SK-N-MC (cell line): ENCODE results near the gene HPS1.

Experiments used
- DNase-seq: peaks from one replicate; pipeline ENCODE4 v3.0.0-alpha.2; 2011; ENCODE audit warnings: low read depth, low spot score
- H3K27ac ChIP-seq: fragments of 200-600 bp; sonication (generic); 2 replicates; pipeline ENCODE4 v1.5.1; 2016; ENCODE audit warnings: mixed run types
- H3K36me3 ChIP-seq: fragments of 200-600 bp; sonication (generic); 2 replicates; pipeline ENCODE4 v1.6.1; 2017; ENCODE audit warnings: antibody characterized with exemption, low read length, mixed read lengths; ENCODE audit not compliant: insufficient read depth
- H3K4me3 ChIP-seq: fragments of 200-600 bp; sonication (generic); 2 replicates; pipeline ENCODE4 v1.5.1; 2016
- H3K9ac ChIP-seq: fragments of 200-600 bp; sonication (generic); 2 replicates; pipeline ENCODE4 v1.8.0; 2017; ENCODE audit warnings: mixed run types, mixed read lengths; ENCODE audit not compliant: insufficient read length
- H3K9me3 ChIP-seq: fragments of 200-600 bp; sonication (generic); 2 replicates; pipeline ENCODE4 v1.6.1; 2017; ENCODE audit warnings: low read depth, mild to moderate bottlenecking, antibody characterized with exemption, low read length, moderate library complexity, mixed read lengths
- EZH2 ChIP-seq: fragments of 200-600 bp; sonication (generic); IDR thresholded peaks from one replicate; pipeline ENCODE4 v1.6.1; 2017; ENCODE audit warnings: antibody characterized with exemption
- FOXP2 ChIP-seq: optimal IDR thresholded peaks from 2 replicates; pipeline ENCODE3; 2011; ENCODE audit warnings: mild to moderate bottlenecking, moderate library complexity; ENCODE audit not compliant: insufficient read depth; ENCODE audit errors: extremely low read length, control extremely low read depth
- POLR2AphosphoS5 ChIP-seq: IDR thresholded peaks from 2 replicates; pipeline ENCODE4 v1.6.1; 2012; ENCODE audit warnings: mild to moderate bottlenecking, low read depth, low read length, borderline replicate concordance

HPS1 gene

DNA sequence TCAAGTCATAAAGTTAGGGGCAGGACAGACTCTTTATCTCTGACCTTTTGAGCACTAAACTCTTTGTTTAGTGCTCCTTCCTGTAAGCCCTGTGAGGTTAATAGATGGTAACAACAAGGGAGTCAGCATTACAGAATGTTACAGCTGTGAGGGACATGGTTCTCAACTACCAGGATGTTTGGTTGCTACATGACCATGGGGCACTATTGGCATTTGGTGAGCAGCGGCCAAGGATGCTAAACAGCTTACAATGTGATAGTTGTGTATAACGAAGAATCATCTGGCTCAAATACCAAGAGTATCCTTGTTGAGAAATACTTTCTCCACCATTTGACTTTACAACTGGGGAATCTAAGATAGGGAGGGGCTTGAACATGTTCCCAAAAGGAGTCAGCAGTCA, 35.4 kb upstream of the HPS1 start:
- Histone ChIP-seq H3K36me3 (no peaks in the 10 kb centered on the region), H3K27ac (no peak overlapping the region), H3K4me3 (no peak overlapping the region), H3K9me3 (no peaks in the 10 kb centered on the region), H3K9ac (no peak overlapping the region)
- TF ChIP-seq FOXP2 (no peak), POLR2AphosphoS5 (no peak), EZH2 (no peak)
- no peak for DNase-seq

DNA sequence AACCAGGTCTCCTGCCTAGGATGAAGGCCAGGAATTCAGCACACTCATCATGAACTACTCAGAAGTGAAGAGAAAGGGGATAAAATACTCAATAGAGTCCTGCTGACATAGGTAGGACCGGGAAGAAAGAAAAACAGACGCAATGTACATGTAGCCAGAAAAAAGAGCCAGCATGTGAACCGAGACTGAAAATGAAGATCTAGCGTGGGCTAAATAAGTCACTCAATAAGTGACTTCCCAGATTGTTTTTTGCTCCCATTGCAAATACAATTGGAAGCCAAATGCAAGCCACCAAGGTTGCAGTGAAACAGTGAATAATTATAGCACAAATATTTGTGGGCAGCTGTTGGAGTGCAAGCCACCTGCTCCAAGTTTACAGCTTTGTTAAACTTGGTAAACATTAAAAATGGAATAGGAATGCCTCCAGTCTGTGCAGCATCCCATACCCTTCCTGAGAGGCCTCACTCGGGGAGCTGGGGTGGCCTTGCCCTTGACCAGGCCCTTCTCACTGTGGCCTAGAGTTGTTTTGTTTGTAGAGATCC, 34.7 kb upstream of the HPS1 start:
- H3K27ac ChIP-seq: no peak overlapping the region
- H3K4me3 ChIP-seq: no peak overlapping the region
- H3K9ac ChIP-seq: no peak overlapping the region
- no peak for DNase-seq
- no peak for TF ChIP-seq FOXP2
- no peak for TF ChIP-seq POLR2AphosphoS5
- no peak for TF ChIP-seq EZH2
- H3K36me3 ChIP-seq: no peaks in the 10 kb centered on the region
- H3K9me3 ChIP-seq: no peaks in the 10 kb centered on the region

DNA sequence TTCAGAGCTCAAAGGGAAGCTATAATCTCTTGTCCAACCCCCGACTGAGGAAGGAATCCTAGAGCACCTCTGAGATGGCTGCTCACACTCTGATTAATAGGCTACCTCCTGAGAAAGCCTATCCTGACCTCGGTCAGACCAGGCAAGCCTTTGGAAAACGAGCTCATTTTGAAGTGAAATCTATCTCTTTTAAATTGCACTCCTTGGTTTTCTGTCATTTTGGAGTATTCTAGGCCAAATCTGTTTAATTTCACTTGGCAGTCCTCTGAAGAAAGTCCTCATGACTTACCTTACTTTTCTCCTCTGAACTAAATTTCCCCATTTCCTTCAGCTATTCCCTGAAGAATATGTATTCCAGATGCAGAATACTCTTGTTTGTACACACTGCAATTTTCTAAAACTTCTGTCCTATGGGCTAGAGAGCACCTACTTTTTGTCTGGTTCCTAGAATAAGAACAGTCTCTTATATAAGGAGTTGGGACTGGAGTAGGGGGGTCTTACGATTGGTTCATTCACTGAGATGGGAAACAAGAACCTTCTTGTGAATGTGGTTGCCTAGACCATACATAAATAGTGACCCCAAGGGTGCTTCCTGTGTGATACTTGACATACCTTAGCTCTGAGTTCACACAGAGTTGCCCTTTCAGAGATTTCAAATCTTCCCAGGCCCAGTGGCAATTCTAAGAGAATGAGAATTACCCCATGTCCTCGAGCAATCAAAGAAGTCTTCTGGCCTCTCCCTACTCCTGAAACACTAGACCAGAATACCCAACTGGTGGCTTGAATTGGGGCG, 31.9 kb upstream of the HPS1 start:
- no peak overlapping the region for H3K9ac ChIP-seq
- H3K27ac ChIP-seq: no peak overlapping the region
- TF ChIP-seq POLR2AphosphoS5 (no peak), EZH2 (no peak), FOXP2 (no peak)
- H3K4me3 ChIP-seq: no peak overlapping the region
- DNase-seq: no peak
- no peaks in the 10 kb centered on the region for H3K9me3 ChIP-seq
- H3K36me3 ChIP-seq: no peaks in the 10 kb centered on the region

DNA sequence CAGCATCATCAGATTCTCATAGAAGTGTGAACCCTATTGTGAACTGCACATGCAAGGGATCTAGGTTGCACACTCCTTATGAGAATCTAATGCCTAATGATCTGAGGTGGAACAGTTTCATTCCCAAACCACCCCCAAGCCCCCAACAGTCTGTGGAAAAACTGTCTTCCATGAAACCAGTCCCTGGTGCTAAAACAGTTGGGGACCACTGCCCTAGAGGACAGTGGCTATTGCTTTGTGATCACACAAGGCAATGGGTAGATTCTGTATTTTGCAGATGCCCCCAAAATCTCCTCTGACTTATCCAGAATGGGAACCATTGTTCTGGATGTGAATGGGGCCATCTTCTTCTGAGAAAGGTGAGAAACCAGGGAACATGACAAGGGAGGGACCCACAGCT, 31.1 kb upstream of the HPS1 start:
- Histone ChIP-seq H3K27ac (no peak overlapping the region), H3K36me3 (no peaks in the 10 kb centered on the region), H3K4me3 (no peak overlapping the region), H3K9me3 (no peaks in the 10 kb centered on the region), H3K9ac (no peak overlapping the region)
- no peak for TF ChIP-seq POLR2AphosphoS5
- no peak for TF ChIP-seq FOXP2
- no peak for TF ChIP-seq EZH2
- no peak for DNase-seq

DNA sequence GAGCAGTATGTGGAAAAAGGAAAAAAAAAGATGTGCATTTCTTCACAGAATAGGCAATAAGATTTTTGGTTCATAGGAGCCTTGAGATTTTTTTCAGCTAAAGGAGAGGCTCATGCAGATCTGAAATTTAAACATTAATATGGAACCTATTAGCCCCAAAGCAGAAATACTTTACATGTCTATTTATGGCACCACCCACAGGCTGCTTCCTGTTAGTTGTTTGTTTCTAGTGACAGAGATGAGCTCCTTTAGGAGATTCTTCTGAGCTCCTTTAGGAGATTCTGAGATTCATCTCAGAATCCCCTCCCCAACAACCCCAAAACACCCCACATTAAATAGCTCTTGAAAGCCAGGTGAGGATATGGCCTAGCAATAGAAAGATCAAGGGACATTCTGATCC, 27.9 kb upstream of the HPS1 start:
- no peak overlapping the region for H3K4me3 ChIP-seq
- no peaks in the 10 kb centered on the region for H3K9me3 ChIP-seq
- TF ChIP-seq FOXP2 (no peak), EZH2 (no peak), POLR2AphosphoS5 (no peak)
- DNase-seq: no peak
- no peak overlapping the region for H3K9ac ChIP-seq
- H3K36me3 ChIP-seq: no peaks in the 10 kb centered on the region
- H3K27ac ChIP-seq: peak overlapping the region; percentile 36; the same call in 1 of the 2 replicates

DNA sequence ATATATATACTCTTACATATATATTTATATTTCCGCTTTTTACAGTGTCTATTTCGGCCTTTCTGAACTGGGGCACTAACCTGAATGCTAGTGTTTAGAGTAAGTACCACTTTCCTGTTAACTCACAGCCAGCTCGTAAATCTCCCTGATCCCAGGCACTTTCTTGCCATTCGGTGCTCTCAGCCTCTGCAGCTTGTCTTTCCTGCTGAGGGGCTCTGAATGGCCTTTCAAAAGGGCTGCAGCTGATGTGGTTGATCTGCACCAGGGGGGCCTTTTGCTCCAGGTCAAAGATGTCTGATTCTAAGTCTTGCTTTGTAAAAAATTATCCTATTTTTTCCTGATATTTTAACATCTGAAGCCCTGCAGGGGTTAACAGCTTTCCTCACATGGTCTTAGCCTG, 25.5 kb upstream of the HPS1 start:
- Histone ChIP-seq H3K9me3 (no peaks in the 10 kb centered on the region), H3K36me3 (no peaks in the 10 kb centered on the region), H3K27ac (no peak overlapping the region), H3K9ac (no peak overlapping the region), H3K4me3 (no peak overlapping the region)
- no peak for DNase-seq
- TF ChIP-seq POLR2AphosphoS5: no peak
- TF ChIP-seq FOXP2: no peak
- no peak for TF ChIP-seq EZH2

DNA sequence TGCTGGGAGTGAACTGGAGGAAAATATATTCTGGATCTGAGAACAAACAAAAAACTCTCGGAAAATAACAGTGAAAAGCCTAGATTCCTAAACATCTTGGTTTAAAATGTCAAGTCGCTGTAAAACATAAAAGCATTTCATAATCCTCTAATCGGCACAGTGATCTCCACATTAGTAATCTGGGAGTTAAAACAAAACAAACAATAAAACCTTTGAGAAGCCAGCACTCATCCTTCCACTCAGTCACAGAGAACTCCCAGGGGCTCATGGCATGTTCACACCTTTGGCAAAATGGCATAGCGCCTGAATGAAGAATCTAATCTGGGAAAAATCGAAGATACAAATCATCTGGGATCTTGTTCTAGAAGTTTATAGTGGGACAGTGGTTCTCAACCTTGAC, 24.1 kb upstream of the HPS1 start:
- Histone ChIP-seq H3K27ac (no peak overlapping the region), H3K9me3 (no peaks in the 10 kb centered on the region), H3K36me3 (no peaks in the 10 kb centered on the region), H3K4me3 (no peak overlapping the region), H3K9ac (no peak overlapping the region)
- no peak for DNase-seq
- no peak for TF ChIP-seq FOXP2
- no peak for TF ChIP-seq EZH2

DNA sequence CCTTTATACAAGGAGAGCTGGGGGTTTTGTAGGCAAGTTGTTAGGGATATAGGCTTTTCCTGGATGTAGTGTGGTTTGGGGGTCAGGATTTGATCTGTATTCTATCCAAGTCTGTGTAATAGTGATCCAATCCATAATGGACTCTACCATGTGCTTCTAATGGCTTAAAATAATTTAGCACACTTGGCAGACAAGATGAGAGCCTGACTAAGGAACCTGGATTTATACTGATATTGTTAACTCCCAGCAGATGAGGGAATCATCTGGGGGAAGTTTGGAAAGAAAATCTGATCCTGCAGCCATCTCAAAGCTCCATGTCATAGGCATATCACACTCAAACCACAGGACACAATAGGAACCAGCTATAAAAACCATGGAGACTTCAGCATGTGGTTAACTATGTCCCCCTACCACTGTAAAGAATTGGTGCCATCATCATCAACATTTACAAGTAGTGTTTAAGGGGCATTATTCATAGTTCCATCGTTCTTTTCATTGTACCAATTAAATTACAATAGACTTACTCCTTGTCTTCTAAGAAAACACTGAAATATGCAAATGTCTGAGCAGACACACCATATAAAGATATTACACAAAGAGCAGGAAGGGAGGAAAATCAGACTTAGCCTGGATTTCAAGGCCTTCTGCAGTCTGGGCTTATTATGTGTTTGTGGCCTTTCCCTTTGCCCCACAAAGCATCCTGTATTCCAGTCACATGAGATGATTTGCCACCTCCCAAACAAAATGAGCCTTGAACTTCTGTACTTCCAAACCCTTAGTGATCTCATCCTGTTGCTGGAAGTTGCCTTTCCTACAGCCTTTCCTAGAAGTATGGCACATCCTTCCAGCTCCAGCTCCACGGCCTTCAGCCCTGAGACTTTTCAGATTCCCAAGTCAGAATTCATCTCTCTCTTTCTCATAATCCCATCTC, 22.5 kb upstream of the HPS1 start:
- Histone ChIP-seq H3K4me3 (no peak overlapping the region), H3K9me3 (no peaks in the 10 kb centered on the region)

More for the DNA sequence above, 22.5 kb upstream of the HPS1 start:
- H3K9ac ChIP-seq: no peak overlapping the region
- no peak overlapping the region for H3K27ac ChIP-seq
- TF ChIP-seq POLR2AphosphoS5: no peak
- TF ChIP-seq EZH2: no peak
- TF ChIP-seq FOXP2: no peak
- H3K36me3 ChIP-seq: no peaks in the 10 kb centered on the region
- no peak for DNase-seq
